ENCODE results near the gene RSPH1.

RSPH1 gene

DNA sequence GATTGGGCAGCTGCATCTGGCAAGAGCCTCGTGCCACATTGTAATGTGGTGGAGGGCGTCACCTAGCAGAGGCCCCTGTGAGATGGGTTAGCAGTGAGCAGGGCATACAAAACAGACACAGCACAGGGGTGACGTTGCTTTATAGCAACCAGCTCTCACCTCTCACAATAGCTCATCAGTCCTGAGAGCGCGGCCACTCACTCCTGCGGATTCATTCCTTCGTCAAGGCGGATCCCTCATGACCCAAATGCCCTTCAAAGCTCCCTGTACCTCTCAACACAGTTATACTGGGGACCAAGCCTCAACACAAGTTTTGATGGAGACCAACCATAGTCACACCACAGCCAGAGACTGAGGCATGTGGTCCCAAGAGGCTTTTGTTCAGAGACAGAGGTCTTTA lies 40.6 kb upstream of the RSPH1 start:
- no peak overlapping the region for H3K27ac ChIP-seq
- TF ChIP-seq, protein P1, sequence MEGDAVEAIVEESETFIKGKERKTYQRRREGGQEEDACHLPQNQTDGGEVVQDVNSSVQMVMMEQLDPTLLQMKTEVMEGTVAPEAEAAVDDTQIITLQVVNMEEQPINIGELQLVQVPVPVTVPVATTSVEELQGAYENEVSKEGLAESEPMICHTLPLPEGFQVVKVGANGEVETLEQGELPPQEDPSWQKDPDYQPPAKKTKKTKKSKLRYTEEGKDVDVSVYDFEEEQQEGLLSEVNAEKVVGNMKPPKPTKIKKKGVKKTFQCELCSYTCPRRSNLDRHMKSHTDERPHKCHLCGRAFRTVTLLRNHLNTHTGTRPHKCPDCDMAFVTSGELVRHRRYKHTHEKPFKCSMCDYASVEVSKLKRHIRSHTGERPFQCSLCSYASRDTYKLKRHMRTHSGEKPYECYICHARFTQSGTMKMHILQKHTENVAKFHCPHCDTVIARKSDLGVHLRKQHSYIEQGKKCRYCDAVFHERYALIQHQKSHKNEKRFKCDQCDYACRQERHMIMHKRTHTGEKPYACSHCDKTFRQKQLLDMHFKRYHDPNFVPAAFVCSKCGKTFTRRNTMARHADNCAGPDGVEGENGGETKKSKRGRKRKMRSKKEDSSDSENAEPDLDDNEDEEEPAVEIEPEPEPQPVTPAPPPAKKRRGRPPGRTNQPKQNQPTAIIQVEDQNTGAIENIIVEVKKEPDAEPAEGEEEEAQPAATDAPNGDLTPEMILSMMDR (conservative IDR thresholded peaks at IDR 0.05): no peak
- no peak for TF ChIP-seq ZFX (IDR thresholded peaks at IDR 0.05)

DNA sequence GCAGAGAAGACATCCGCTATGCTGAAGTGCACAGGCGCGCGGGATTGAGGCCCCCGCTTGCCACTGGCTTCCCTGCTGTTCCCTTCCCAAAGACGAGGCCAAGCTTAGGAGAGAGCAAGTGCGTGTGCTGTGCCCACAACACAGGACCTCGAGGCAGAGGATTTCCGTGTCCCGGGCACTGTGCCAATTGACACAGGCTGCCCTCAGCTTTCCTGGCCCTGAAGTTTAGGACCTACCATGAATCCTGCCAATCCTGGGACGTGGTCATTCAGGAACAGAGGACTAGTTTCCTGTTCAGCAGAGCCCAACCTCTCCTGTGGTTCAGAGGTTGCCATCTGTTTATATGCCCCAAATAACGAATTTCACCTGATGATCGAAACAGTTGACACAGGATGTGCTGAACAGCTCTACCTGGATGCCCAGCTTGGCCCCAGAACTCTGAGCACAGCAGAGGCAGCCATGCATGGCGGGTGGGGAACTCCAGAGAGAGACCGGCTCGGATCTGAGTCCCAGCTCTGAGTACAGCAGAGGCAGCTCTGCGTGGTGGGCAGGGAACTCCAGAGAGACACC lies 39.7 kb upstream of the RSPH1 start:
- TF ChIP-seq ZFX (IDR thresholded peaks at IDR 0.05): no peak
- TF ChIP-seq, protein P1 (conservative IDR thresholded peaks at IDR 0.05): no peak
- H3K27ac ChIP-seq: peak overlapping the region; percentile 50

DNA sequence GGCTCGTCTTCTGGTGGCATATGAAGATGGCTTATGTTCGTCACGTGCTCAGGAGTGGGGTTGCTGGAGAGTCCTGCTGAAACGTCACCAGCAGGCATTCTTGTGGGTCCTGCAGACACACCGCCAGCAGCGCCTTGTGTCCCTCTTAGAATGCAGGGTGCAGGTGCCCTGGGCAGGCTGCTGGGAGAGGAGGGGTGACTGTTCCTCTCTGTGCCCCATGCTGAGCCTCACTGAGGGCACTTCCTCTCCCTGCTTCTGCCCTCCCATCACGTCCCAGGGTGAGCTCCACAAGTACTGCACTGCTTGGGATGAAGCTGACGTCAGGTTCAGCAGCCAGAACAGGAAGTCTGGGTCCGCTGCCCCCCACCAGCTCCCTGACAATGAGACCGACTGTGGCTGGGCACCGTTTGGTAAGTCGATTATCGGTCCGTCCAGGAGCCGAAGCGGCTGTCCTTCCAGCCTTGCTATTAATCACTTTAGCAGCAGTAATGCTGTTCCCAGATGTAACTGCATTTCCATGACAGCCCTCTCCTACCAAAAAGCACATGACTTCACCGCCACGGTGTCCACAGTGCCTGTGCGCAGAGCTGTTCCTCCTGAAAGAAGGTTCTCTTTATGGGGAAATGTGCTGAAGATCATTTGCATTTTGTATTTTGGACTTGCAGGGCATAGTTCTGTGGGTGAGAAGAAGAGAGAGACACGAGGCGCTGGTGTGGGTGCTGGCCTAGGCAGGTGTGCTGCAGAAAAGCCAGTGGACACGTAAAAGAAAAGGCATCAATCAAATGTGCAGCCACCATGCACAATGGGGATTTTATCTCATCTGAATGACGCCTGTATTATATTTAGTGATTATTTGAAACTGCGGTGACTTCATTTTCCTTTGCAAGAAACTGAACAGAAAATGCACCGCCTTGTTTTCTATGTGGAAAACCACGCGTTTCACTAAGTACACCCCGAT lies 38.7 kb upstream of the RSPH1 start:
- no peak for TF ChIP-seq ZFX (IDR thresholded peaks at IDR 0.05)
- TF ChIP-seq, protein P1 (conservative IDR thresholded peaks at IDR 0.05): no peak
- peak overlapping the region; percentile 50; the same call in 1 of the 2 replicates for H3K27ac ChIP-seq

DNA sequence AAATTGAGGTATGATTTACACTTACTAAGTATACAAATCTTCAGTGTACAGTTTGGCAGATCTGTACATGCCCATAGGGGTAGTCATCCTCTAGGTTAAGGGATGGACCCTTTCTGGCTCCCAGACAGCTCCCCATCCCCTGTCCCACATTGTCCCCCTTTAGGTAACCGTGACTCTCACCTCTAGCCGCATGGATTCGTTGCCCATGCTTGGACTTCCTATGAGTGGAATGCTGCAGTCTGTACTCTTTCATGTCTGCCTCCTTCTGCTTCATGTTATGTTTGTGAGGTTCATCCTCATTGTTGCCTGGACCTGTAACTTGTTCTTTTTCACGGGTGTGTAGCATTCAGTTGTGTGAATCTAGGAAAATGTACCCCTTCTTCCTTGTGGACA lies 37.9 kb upstream of the RSPH1 start:
- TF ChIP-seq, protein P1 (conservative IDR thresholded peaks at IDR 0.05): no peak
- no peak for TF ChIP-seq ZFX (IDR thresholded peaks at IDR 0.05)
- H3K27ac ChIP-seq: no peak overlapping the region

DNA sequence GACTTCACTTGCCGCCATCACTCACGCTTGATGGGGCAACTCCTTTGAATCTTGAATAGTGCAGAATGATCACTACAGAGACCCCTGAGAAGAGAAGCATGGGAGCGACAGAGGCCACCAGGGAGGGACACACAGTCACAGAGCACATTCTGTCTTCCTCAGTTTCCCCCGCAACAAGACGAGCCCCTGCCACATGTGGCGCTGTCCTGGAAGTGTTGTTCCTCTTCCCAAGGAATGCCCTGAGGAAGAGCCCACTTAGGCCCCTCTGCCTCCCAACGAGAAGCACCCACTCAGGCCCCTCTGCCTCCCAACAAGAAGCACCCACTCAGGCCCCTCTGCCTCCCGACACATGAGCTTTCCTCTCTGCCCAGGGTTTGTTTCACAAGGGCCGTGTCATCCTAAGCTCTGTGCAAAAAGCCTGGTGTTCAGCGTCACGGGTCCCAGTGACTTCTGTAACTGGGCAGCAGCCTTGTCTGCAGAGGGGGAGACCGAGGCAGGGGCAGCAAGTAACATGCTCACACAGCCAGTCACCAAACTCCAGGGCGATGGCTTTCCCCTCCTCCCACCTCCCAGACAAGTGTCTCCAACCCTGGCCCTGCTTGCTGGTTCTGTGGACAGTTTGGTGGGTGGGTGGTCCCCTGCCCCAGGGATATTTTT lies 37.4 kb upstream of the RSPH1 start:
- H3K27ac ChIP-seq: no peak overlapping the region
- TF ChIP-seq, protein P1 (conservative IDR thresholded peaks at IDR 0.05): no peak
- TF ChIP-seq ZFX (IDR thresholded peaks at IDR 0.05): no peak

DNA sequence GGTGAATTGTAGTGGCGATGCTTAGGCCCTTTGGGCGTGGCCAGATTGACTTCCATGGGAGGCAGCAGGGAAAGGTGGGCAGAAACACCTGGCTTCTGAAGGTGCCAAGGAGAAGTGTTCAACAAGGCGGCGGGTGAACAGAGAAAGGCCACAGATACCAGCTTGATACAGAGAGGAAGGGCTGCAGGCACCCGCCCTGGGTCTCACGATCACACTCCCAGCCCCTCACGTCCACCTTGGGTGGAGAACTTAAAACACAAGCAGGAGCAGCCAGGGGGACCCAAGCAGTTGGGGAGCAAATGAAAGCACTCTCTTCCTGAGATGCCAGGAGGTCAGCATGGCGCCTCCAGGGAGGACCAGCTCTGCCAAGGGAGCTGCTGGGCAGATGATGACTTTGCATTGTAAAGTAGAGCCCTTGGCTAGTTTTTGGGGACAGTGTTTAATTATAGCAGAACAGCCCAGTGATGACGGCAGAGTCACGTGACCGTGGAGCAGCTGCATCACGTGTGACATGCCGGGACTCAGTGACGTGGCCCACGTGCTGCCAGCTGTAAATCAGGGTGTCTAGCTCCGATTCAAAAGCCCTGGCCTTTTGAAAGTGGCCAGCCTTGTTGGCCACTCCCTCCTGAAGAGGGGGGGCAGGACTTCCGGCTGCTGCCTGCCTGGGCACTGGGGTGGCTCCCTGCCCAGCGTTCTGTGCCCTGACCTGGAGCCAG lies 36.6 kb upstream of the RSPH1 start:
- H3K27ac ChIP-seq: no peak overlapping the region
- no peak for TF ChIP-seq ZFX (IDR thresholded peaks at IDR 0.05)

DNA sequence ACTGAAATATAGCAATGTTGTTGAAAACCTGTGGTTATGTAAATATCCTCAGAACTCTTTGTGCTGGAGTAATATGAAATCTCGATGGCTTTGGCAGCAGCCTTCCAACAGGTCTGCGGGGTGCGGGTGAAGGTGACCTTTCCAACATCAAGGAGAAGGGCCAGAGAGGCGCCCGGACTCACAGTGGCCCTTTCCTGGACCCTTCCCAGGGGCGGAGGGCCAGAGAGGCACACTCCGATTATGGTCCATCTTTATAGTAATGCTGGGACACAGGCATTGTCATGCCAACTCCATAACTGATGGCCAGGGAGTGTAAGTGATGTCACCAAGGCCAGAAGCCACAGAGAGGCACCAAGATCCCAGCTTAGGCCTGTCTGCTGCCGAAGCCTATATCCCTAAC lies 35.7 kb upstream of the RSPH1 start:
- H3K27ac ChIP-seq: no peak overlapping the region
- no peak for TF ChIP-seq ZFX (IDR thresholded peaks at IDR 0.05)
- TF ChIP-seq, protein P1 (conservative IDR thresholded peaks at IDR 0.05): no peak

All from C4-2B (cell line).